Measurements from ENCODE around the gene YWHAB. TPM values are rescaled to one million over a fixed set of nuclear protein-coding genes. Genes with fewer than 3 reads are reported as not detected.
"Not testable (repeated sequence)": the region's sequence is repeated elsewhere in the genome, so short reads cannot be mapped to it uniquely, and the experiment has no call there.

Gene YWHAB
- total RNA-seq, 2 donors from 2014 or later, result 183 to 193 TPM

DNA sequence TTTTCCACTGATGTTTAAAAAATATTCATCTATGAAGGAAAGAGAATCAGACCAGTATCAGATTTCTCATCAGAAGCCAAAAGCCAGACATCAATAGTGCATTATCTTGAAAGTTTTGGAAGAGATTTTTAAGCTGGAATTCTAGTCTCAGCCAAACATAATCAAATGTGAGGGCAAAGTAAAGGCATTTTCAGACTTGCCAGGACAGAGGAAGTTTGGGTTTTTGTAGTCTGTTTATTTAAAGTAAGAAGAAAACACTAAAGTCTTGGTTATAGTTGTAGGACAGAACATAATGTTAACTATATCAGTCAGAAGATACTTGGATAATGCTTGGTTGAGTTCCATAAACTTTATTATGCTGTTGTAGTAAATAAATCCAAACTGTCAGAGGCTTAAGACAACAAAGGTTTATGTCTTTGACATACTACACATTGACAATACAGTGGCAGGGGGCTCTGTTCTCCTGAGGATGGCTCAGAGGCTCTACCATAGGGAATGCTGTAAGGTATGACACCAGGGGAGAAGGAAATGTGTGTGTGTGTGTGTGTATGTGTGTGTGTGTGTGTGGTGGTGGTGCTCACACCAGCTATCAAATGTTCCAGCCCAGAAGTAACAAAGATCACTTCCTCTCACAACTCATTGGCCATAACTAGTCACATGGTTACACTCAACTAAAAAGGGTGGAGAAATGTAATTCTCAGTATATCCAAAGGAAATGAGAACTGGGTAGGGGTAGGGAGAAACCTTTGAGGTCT, 26.7 kb upstream of the YWHAB start:
- TF ChIP-seq, protein P1, sequence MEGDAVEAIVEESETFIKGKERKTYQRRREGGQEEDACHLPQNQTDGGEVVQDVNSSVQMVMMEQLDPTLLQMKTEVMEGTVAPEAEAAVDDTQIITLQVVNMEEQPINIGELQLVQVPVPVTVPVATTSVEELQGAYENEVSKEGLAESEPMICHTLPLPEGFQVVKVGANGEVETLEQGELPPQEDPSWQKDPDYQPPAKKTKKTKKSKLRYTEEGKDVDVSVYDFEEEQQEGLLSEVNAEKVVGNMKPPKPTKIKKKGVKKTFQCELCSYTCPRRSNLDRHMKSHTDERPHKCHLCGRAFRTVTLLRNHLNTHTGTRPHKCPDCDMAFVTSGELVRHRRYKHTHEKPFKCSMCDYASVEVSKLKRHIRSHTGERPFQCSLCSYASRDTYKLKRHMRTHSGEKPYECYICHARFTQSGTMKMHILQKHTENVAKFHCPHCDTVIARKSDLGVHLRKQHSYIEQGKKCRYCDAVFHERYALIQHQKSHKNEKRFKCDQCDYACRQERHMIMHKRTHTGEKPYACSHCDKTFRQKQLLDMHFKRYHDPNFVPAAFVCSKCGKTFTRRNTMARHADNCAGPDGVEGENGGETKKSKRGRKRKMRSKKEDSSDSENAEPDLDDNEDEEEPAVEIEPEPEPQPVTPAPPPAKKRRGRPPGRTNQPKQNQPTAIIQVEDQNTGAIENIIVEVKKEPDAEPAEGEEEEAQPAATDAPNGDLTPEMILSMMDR (conservative IDR thresholded peaks at IDR 0.05), result no peak
- H3K9ac ChIP-seq (ENCODE audit: extremely low read depth, low read length, poor library complexity, severe bottlenecking), result no peak overlapping the region
- H3K4me1 Mint-ChIP-seq, result peaks cover 4% of the 10 kb centered on the region
- H3K4me3 ChIP-seq (ENCODE audit: low read length), result no peak overlapping the region
- H3K27me3 ChIP-seq (ENCODE audit: control insufficient read depth, insufficient read depth, low read length, poor library complexity, severe bottlenecking), result no peaks in the 10 kb centered on the region
- H3K27me3 Mint-ChIP-seq (ENCODE audit: insufficient read depth), result peaks cover 2% of the 10 kb centered on the region
- H3K36me3 Mint-ChIP-seq (ENCODE audit: low read depth), result no peaks in the 10 kb centered on the region
- no peaks in the 10 kb centered on the region for H3K9me3 Mint-ChIP-seq
- H3K4me1 ChIP-seq (ENCODE audit: control insufficient read depth, insufficient read depth, low read length), result peaks cover 4% of the 10 kb centered on the region
- no peak for DNase-seq
- H3K27ac ChIP-seq (ENCODE audit: low read depth, low read length), result no peak overlapping the region
- no peak overlapping the region for H3K4me3 Mint-ChIP-seq
- no peak overlapping the region for H3K27ac Mint-ChIP-seq
- no peaks in the 10 kb centered on the region for H3K9me3 ChIP-seq (ENCODE audit: control insufficient read depth, low read length)
- H3K36me3 ChIP-seq (ENCODE audit: control insufficient read depth, insufficient read depth, low read length), result no peaks in the 10 kb centered on the region

DNA sequence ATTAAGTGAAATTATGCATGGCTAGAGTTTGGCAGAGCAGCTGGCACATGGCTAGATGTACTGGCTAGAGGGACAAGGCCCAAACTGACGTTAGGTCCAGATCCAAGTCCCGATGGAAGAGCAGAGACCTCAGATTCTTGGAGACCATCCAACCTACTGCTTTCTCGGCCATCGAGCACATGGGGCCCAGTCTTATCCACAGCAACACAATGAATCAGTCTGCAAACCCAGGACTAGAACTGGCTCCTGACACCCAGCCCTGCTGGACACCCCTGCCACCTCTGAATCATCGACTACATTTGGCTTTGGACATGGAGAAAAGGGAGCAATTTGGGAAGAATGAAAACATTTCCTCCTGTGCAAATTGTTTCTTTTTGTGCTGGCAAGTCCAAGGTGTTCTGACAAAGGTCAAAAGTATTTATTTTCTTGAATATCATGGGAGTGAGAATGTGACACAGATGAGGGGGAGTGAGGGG, 23.9 kb upstream of the YWHAB start:
- Histone ChIP-seq H3K27ac (ENCODE audit: low read depth, low read length) (no peak overlapping the region), H3K36me3 (ENCODE audit: control insufficient read depth, insufficient read depth, low read length) (no peaks in the 10 kb centered on the region), H3K4me3 (ENCODE audit: low read length) (no peak overlapping the region), H3K4me1 (ENCODE audit: control insufficient read depth, insufficient read depth, low read length) (peaks cover 4% of the 10 kb centered on the region), H3K27me3 (ENCODE audit: control insufficient read depth, insufficient read depth, low read length, poor library complexity, severe bottlenecking) (no peaks in the 10 kb centered on the region), H3K9me3 (ENCODE audit: control insufficient read depth, low read length) (no peaks in the 10 kb centered on the region), H3K9ac (ENCODE audit: extremely low read depth, low read length, poor library complexity, severe bottlenecking) (no peak overlapping the region)
- Mint-ChIP-seq H3K4me1 (peaks cover under 1% of the 10 kb centered on the region), H3K4me3 (no peak overlapping the region), H3K27ac (no peak overlapping the region), H3K27me3 (ENCODE audit: insufficient read depth) (peaks cover 2% of the 10 kb centered on the region), H3K36me3 (ENCODE audit: low read depth) (no peaks in the 10 kb centered on the region), H3K9me3 (no peaks in the 10 kb centered on the region)
- TF ChIP-seq, protein P1 (conservative IDR thresholded peaks at IDR 0.05), result no peak
- WGBS, 2 experiments (ENCODE audit: insufficient coverage in 1 of 2, insufficient read length in 1 of 2), result 92 to 95% methylated on average over 5 of the region's 5 CpGs
- DNase-seq, result no peak

DNA sequence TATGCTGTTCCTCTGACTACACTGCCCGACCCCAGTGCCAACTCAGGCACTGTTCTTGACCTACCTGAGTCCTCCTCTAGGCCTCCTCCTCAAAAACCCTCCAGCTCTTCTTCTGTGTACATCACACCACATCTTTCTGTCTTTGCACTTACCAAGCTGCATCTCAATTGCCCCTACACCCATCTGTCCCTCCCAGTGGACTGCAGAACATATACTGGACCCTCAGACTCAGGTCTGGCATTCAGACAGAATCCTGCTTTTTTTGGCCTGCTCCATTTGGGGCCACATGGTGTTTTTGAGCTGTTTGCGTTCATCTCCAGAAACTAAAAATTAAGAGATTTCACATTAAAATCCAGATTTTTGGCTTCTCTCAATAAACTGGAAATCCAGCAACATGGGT, 23.2 kb upstream of the YWHAB start:
- TF ChIP-seq, protein P1 (conservative IDR thresholded peaks at IDR 0.05), result no peak
- Mint-ChIP-seq H3K27me3 (ENCODE audit: insufficient read depth) (peaks cover 3% of the 10 kb centered on the region), H3K9me3 (no peaks in the 10 kb centered on the region), H3K27ac (no peak overlapping the region), H3K4me1 (no peaks in the 10 kb centered on the region), H3K4me3 (no peak overlapping the region), H3K36me3 (ENCODE audit: low read depth) (no peaks in the 10 kb centered on the region)
- H3K36me3 ChIP-seq (ENCODE audit: control insufficient read depth, insufficient read depth, low read length), result no peaks in the 10 kb centered on the region
- no peaks in the 10 kb centered on the region for H3K27me3 ChIP-seq (ENCODE audit: control insufficient read depth, insufficient read depth, low read length, poor library complexity, severe bottlenecking)
- H3K9me3 ChIP-seq (ENCODE audit: control insufficient read depth, low read length), result no peaks in the 10 kb centered on the region
- H3K4me1 ChIP-seq (ENCODE audit: control insufficient read depth, insufficient read depth, low read length), result no peaks in the 10 kb centered on the region
- no peak overlapping the region for H3K4me3 ChIP-seq (ENCODE audit: low read length)
- no peak overlapping the region for H3K9ac ChIP-seq (ENCODE audit: extremely low read depth, low read length, poor library complexity, severe bottlenecking)
- DNase-seq, result no peak
- no peak overlapping the region for H3K27ac ChIP-seq (ENCODE audit: low read depth, low read length)
- WGBS, 2 experiments (ENCODE audit: insufficient coverage in 1 of 2, insufficient read length in 1 of 2), result 88 to 89% methylated on average over 2 of the region's 2 CpGs

GRCh38 chr20:44863365-44864084, 22.0 kb upstream of the YWHAB start:
- H3K9me3 ChIP-seq (ENCODE audit: control insufficient read depth, low read length); H3K27ac Mint-ChIP-seq; H3K36me3 ChIP-seq (ENCODE audit: control insufficient read depth, insufficient read depth, low read length); H3K36me3 Mint-ChIP-seq (ENCODE audit: low read depth); H3K9me3 Mint-ChIP-seq; H3K4me3 ChIP-seq (ENCODE audit: low read length); H3K9ac ChIP-seq (ENCODE audit: extremely low read depth, low read length, poor library complexity, severe bottlenecking); H3K4me3 Mint-ChIP-seq; H3K4me1 ChIP-seq (ENCODE audit: control insufficient read depth, insufficient read depth, low read length); H3K27me3 ChIP-seq (ENCODE audit: control insufficient read depth, insufficient read depth, low read length, poor library complexity, severe bottlenecking); DNase-seq; H3K4me1 Mint-ChIP-seq: not testable (repeated sequence)
- H3K27me3 Mint-ChIP-seq (ENCODE audit: insufficient read depth), result peaks cover 10% of the 10 kb centered on the region
- WGBS, 2 experiments (ENCODE audit: insufficient coverage in 1 of 2, insufficient read length in 1 of 2), result 78 to 89% methylated on average over 3 to 4 of the region's 4 CpGs
- peak overlapping the region; percentile 36 for H3K27ac ChIP-seq (ENCODE audit: low read depth, low read length)

GRCh38 chr20:44864493-44864892, 21.0 kb upstream of the YWHAB start:
- H3K4me3 Mint-ChIP-seq; DNase-seq; H3K9me3 ChIP-seq (ENCODE audit: control insufficient read depth, low read length); H3K27ac Mint-ChIP-seq; H3K36me3 Mint-ChIP-seq (ENCODE audit: low read depth); H3K36me3 ChIP-seq (ENCODE audit: control insufficient read depth, insufficient read depth, low read length); H3K9me3 Mint-ChIP-seq; H3K4me3 ChIP-seq (ENCODE audit: low read length); H3K4me1 ChIP-seq (ENCODE audit: control insufficient read depth, insufficient read depth, low read length); H3K4me1 Mint-ChIP-seq; H3K9ac ChIP-seq (ENCODE audit: extremely low read depth, low read length, poor library complexity, severe bottlenecking): not testable (repeated sequence)
- H3K27me3 Mint-ChIP-seq (ENCODE audit: insufficient read depth), result peaks cover 14% of the 10 kb centered on the region
- 96% methylated on average over 3 of the region's 3 CpGs; no CpG with 5 or more reads in 1 of the 2 experiments for WGBS, 2 experiments (ENCODE audit: insufficient coverage in 1 of 2, insufficient read length in 1 of 2)
- Histone ChIP-seq H3K27me3 (ENCODE audit: control insufficient read depth, insufficient read depth, low read length, poor library complexity, severe bottlenecking) (peaks cover 11% of the 10 kb centered on the region), H3K27ac (ENCODE audit: low read depth, low read length) (peak overlapping the region; percentile 36)

Measured in endodermal cell (in vitro differentiated cells).